HG02943 (cell line): ENCODE measurements around the gene RNASEH2A.

ENCODE experiments used
- ATAC-seq: cut with Tn5 transposase; IDR thresholded peaks from one replicate; pipeline ENCODE4 v1.9.1; 2021; ENCODE audit warnings: mild to moderate bottlenecking, low read depth, moderate library complexity; ENCODE audit not compliant: unreplicated experiment

RNASEH2A gene

DNA sequence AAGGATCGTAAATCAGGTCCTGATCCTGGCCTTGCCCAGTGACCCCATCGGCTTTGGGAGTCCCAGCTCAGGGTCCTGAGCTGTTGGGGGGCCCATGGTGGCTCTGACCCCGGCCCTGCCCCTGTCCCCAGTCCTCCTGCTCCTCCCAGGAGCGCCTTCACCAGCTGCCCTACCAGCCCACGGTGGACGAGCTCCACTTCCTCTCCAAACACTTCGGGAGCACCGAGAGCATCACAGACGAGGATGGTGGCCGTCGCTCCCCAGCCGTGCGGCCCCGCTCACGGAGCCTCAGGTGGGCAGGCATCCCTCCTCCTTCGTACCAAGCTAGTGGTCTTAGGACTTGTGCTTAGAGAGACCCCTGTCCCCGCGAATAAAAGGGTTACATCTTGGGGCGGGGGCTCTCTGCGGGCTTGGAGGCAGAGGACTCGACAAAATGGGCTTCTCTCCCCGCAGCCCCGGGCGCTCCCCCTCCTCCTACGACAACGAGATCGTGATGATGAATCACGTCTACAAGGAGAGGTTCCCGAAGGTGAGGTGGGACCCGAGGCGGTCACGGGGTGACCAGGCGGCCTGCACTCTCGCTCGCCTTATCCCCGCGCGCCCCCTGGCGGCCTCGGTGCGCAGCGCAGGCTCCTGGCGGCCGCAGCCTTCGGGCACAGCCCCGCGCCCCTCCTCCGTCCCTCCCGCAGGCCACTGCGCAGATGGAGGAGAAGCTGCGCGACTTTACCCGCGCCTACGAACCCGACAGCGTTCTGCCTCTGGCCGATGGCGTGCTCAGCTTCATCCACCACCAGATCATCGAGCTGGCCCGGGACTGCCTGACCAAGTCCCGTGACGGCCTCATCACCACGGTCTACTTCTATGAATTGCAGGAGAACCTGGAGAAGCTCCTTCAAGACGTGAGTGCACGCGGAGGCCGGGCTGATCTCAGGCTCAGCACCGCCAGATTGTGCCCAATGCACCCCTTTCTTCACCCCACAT is 41.1 kb downstream of the RNASEH2A start:
- ATAC-seq = no peak

- ATAC-seq = no peak
Measured at GRCh38 chr19:12856653-12857052, 50.3 kb downstream of the RNASEH2A start.

DNA sequence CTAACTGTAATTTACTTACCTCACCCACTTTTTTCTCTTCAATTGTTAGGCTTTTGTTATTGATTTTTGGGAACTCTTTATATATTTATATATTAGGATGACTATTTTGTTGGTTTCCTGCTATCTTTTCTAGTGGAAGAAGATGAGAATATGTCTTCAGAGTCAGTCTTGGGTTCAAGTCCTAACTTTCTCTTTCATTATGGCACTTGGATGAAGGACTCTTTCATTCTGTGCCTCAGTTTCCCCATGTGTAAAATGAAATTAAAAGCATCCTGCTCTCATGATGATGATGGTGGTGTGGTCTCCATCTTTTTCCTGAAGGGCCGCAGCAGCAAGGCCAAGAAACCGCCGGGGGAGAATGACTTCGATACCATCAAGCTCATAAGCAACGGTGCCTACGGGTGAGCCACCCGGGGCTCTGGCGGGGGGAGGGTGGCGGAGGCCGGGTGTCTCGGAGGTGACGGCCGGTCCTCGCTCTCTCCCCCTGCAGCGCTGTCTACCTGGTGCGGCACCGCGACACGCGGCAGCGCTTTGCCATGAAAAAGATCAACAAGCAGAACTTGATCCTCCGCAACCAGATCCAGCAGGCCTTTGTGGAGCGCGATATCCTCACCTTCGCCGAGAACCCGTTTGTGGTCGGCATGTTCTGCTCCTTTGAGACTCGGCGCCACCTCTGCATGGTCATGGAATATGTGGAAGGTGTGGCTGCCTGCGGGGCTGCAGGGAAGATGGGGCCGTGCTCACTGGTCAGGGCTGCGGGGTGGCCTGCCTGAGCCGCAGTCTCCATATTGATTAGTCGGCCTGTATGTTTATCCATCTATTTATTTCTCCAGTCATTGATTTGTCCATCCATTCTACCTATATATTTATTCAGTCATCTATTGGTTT is 51.9 kb downstream of the RNASEH2A start:
- no peak for ATAC-seq

DNA sequence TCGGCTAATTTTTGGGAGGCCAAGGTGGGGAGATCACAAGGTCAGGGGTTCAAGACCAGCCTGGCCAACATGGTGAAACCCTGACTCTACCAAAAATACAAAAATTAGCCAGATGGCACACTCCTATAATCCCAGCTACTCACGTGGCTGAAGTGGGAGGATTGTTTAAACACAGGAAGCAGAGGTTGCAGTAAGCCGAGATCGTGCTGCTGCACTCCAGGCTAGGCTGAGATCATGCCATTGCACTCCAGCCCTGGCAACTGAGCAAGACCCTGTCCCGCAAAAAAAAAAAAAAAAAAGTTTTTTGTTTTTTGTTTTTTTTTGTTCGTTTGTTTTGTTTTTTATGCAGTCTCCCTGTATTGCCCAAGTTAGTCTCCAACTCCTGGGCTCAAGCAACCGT is 53.2 kb downstream of the RNASEH2A start:
- ATAC-seq = no peak
